Measurements from ENCODE around the gene QRFP.

QRFP gene

DNA sequence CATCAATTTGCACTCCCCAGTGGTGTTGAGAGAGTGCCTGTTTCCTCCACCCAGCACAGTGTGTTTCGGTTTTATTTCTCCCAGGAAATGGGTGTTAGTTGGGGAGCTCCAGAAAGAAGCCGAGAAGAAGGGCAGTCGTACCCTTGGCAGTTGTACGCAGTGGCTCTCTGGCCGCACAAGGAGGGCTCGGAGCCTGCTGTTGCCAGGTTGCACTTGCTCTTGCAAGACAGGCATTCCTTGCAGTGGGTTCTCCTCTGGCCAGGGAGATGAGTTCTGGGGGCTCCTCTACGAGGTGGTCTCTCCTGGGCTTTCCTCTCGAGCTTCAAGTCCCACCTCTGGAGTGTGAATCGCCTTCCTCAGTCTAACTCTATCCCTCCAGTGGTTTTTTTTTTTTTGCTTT, 29.1 kb downstream of the QRFP start:
- no peak overlapping the region for H3K4me2 ChIP-seq (ENCODE audit: insufficient read depth, low read length, poor library complexity, severe bottlenecking)
- no peak overlapping the region for H2AK5ac ChIP-seq (ENCODE audit: low read depth, low read length)
- H3K9me3 ChIP-seq (replicated peaks in 1 of 2; ENCODE audit: control insufficient read depth in 2 of 2, insufficient read depth in 1 of 2, low read depth in 1 of 2, low read length in 2 of 2) = no peaks in the 10 kb centered on the region
- no peak overlapping the region for H2BK15ac ChIP-seq (ENCODE audit: low read length)
- no peak overlapping the region for H3K27ac ChIP-seq (replicated peaks; ENCODE audit: low read length)
- no peak overlapping the region for H4K91ac ChIP-seq (ENCODE audit: low read depth, low read length, poor library complexity)
- H3K18ac ChIP-seq (ENCODE audit: low read length) = no peak overlapping the region
- no peak overlapping the region for H3K4me3 ChIP-seq (ENCODE audit: low read length in 2 of 2)
- H2BK120ac ChIP-seq (ENCODE audit: low read depth, low read length) = no peak overlapping the region
- peaks cover 4% of the 10 kb centered on the region for H3K79me1 ChIP-seq (ENCODE audit: low read depth, low read length)
- no CpG with 5 or more reads among the region's 9 CpGs for WGBS, 2 donors (ENCODE audit: extremely low coverage in 2 of 2, insufficient read length in 2 of 2, insufficient replicate concordance in 1 of 2)
- no peak overlapping the region for H3K23ac ChIP-seq (ENCODE audit: low read depth, low read length, poor library complexity)
- H3K4ac ChIP-seq (ENCODE audit: low read length) = no peak overlapping the region
- H2BK5ac ChIP-seq (ENCODE audit: low read length) = no peak overlapping the region
- H3K14ac ChIP-seq (ENCODE audit: low read length) = no peak overlapping the region
- H4K8ac ChIP-seq (ENCODE audit: low read depth, low read length) = no peak overlapping the region
- H2AFZ ChIP-seq (ENCODE audit: low read length) = no peak overlapping the region
- no peak overlapping the region for H2BK12ac ChIP-seq (ENCODE audit: low read length)
- DNase-seq (ENCODE audit: low spot score) = no peak
- H3K27me3 ChIP-seq (ENCODE audit: control insufficient read depth in 3 of 3, insufficient read depth in 3 of 3, low read depth in 1 of 3, low read length in 3 of 3) = no peaks in the 10 kb centered on the region
- peaks cover 0 to 1% of the 10 kb centered on the region in 2 donors for H3K4me1 ChIP-seq (ENCODE audit: control insufficient read depth in 2 of 2, insufficient read depth in 1 of 2, low read depth in 1 of 2, low read length in 2 of 2)
- no peak overlapping the region for H3K9ac ChIP-seq (ENCODE audit: low read depth, low read length, poor library complexity)
- peaks cover 31 to 87% of the 10 kb centered on the region in 2 donors for H3K36me3 ChIP-seq (replicated peaks in 1 of 2; ENCODE audit: control insufficient read depth in 2 of 2, insufficient read depth in 2 of 2, low read length in 2 of 2)

DNA sequence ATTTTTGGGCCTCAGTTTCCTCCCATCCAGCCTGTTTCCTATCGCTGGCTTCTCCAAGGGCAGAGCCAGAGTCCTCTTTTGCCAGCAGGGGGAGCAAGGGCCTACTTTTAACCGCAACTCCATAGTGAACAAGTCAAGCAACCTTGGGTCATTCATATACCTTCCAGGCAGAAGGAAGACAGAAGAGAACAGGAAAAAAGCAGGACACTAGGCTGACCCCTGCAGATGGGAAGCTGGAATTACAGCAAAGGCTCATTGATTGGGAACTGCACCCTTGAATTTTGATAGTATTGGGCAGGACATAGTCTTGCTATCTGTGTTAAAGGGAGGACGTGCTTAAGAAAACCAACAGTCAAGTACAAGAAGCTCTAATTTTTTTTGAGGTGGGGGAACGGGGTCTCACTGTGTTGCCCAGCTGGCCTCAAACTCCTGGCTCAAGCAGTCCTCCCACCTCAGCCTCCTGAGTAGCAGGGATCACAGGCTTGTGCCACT, 30.1 kb downstream of the QRFP start:
- H3K14ac ChIP-seq (ENCODE audit: low read length) = no peak overlapping the region
- peak; percentile 87 for DNase-seq (ENCODE audit: low spot score)
- no peak overlapping the region for H3K4me3 ChIP-seq (ENCODE audit: low read length in 2 of 2)
- no CpG with 5 or more reads among the region's 4 CpGs for WGBS, 2 donors (ENCODE audit: extremely low coverage in 2 of 2, insufficient read length in 2 of 2, insufficient replicate concordance in 1 of 2)
- H3K27ac ChIP-seq (replicated peaks; ENCODE audit: low read length) = no peak overlapping the region
- H2BK5ac ChIP-seq (ENCODE audit: low read length) = no peak overlapping the region
- no peak overlapping the region for H4K8ac ChIP-seq (ENCODE audit: low read depth, low read length)
- H3K4me2 ChIP-seq (ENCODE audit: insufficient read depth, low read length, poor library complexity, severe bottlenecking) = no peak overlapping the region
- no peak overlapping the region for H3K9ac ChIP-seq (ENCODE audit: low read depth, low read length, poor library complexity)
- peaks cover 25 to 87% of the 10 kb centered on the region in 2 donors for H3K36me3 ChIP-seq (replicated peaks in 1 of 2; ENCODE audit: control insufficient read depth in 2 of 2, insufficient read depth in 2 of 2, low read length in 2 of 2)
- H3K79me1 ChIP-seq (ENCODE audit: low read depth, low read length) = peaks cover 5% of the 10 kb centered on the region
- no peak overlapping the region for H2AK5ac ChIP-seq (ENCODE audit: low read depth, low read length)
- no peak overlapping the region for H3K4ac ChIP-seq (ENCODE audit: low read length)
- H2BK15ac ChIP-seq (ENCODE audit: low read length) = no peak overlapping the region
- no peaks in the 10 kb centered on the region for H3K27me3 ChIP-seq (ENCODE audit: control insufficient read depth in 3 of 3, insufficient read depth in 3 of 3, low read depth in 1 of 3, low read length in 3 of 3)
- peaks cover 0 to 1% of the 10 kb centered on the region in 2 donors for H3K4me1 ChIP-seq (ENCODE audit: control insufficient read depth in 2 of 2, insufficient read depth in 1 of 2, low read depth in 1 of 2, low read length in 2 of 2)
- H4K91ac ChIP-seq (ENCODE audit: low read depth, low read length, poor library complexity) = no peak overlapping the region
- H3K18ac ChIP-seq (ENCODE audit: low read length) = no peak overlapping the region
- H2BK120ac ChIP-seq (ENCODE audit: low read depth, low read length) = no peak overlapping the region
- H3K23ac ChIP-seq (ENCODE audit: low read depth, low read length, poor library complexity) = no peak overlapping the region
- H3K9me3 ChIP-seq (replicated peaks in 1 of 2; ENCODE audit: control insufficient read depth in 2 of 2, insufficient read depth in 1 of 2, low read depth in 1 of 2, low read length in 2 of 2) = no peaks in the 10 kb centered on the region
- no peak overlapping the region for H2BK12ac ChIP-seq (ENCODE audit: low read length)
- no peak overlapping the region for H2AFZ ChIP-seq (ENCODE audit: low read length)

DNA sequence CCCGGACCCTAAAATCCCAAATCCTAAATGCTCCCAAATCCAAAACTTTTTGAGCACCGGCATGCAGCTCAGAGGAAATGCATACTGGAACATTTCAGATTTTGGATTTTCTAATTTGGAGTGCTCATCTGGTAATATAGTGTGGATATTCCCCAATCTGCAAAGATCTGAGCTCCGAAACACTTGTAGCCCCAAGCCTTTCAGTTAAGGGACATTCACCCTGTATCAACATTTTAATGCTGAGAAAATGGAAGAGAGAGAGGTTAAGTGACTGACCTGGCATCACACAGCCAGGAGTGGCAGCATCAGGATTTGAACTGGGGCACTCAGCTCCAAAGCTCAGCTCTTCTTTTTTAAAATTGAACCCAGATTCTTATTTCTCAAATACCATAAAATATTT, 30.7 kb downstream of the QRFP start:
- Histone ChIP-seq H3K14ac (ENCODE audit: low read length) (no peak overlapping the region), H3K36me3 (replicated peaks in 1 of 2; ENCODE audit: control insufficient read depth in 2 of 2, insufficient read depth in 2 of 2, low read length in 2 of 2) (peaks cover 23 to 87% of the 10 kb centered on the region in 2 donors), H3K27me3 (ENCODE audit: control insufficient read depth in 3 of 3, insufficient read depth in 3 of 3, low read depth in 1 of 3, low read length in 3 of 3) (no peaks in the 10 kb centered on the region), H3K9me3 (replicated peaks in 1 of 2; ENCODE audit: control insufficient read depth in 2 of 2, insufficient read depth in 1 of 2, low read depth in 1 of 2, low read length in 2 of 2) (no peaks in the 10 kb centered on the region), H2BK120ac (ENCODE audit: low read depth, low read length) (no peak overlapping the region), H4K8ac (ENCODE audit: low read depth, low read length) (no peak overlapping the region), H2AFZ (ENCODE audit: low read length) (no peak overlapping the region), H3K18ac (ENCODE audit: low read length) (no peak overlapping the region), H3K79me1 (ENCODE audit: low read depth, low read length) (peaks cover 5% of the 10 kb centered on the region), H2BK12ac (ENCODE audit: low read length) (no peak overlapping the region), H2BK5ac (ENCODE audit: low read length) (no peak overlapping the region), H2BK15ac (ENCODE audit: low read length) (no peak overlapping the region), H3K4me2 (ENCODE audit: insufficient read depth, low read length, poor library complexity, severe bottlenecking) (no peak overlapping the region), H3K27ac (replicated peaks; ENCODE audit: low read length) (no peak overlapping the region), H3K4me1 (ENCODE audit: control insufficient read depth in 2 of 2, insufficient read depth in 1 of 2, low read depth in 1 of 2, low read length in 2 of 2) (peaks cover under 1 to 1% of the 10 kb centered on the region in 2 donors), H3K4me3 (ENCODE audit: low read length in 2 of 2) (no peak overlapping the region), H2AK5ac (ENCODE audit: low read depth, low read length) (no peak overlapping the region), H3K9ac (ENCODE audit: low read depth, low read length, poor library complexity) (no peak overlapping the region), H3K4ac (ENCODE audit: low read length) (no peak overlapping the region), H4K91ac (ENCODE audit: low read depth, low read length, poor library complexity) (no peak overlapping the region), H3K23ac (ENCODE audit: low read depth, low read length, poor library complexity) (no peak overlapping the region)
- DNase-seq (ENCODE audit: low spot score) = no peak
- no CpG with 5 or more reads among the region's 3 CpGs for WGBS, 2 donors (ENCODE audit: extremely low coverage in 2 of 2, insufficient read length in 2 of 2, insufficient replicate concordance in 1 of 2)

DNA sequence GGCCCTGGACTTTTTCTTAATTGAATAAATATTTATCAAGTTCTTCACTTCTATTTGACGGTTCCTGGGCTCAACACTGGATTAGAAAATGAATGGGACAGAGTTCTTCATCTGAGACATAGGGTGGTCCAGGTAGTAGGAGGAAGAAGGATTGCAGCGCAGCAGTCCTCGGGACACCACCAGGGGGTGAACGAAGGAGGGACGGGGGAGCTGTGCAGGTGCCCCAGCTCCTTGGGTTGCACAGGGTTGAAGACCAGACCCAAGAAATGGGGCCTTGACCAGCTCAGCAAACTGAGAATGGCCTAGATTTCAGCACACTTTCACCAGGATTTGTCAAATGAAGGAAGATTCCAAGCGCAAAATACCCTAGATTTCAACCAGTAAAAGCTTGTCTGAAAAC, 32.1 kb downstream of the QRFP start:
- Histone ChIP-seq H3K4me3 (ENCODE audit: low read length in 2 of 2) (no peak overlapping the region), H2BK15ac (ENCODE audit: low read length) (no peak overlapping the region), H3K9me3 (replicated peaks in 1 of 2; ENCODE audit: control insufficient read depth in 2 of 2, insufficient read depth in 1 of 2, low read depth in 1 of 2, low read length in 2 of 2) (no peaks in the 10 kb centered on the region), H3K27ac (replicated peaks; ENCODE audit: low read length) (no peak overlapping the region), H3K23ac (ENCODE audit: low read depth, low read length, poor library complexity) (no peak overlapping the region), H3K79me1 (ENCODE audit: low read depth, low read length) (peaks cover 5% of the 10 kb centered on the region), H3K36me3 (replicated peaks in 1 of 2; ENCODE audit: control insufficient read depth in 2 of 2, insufficient read depth in 2 of 2, low read length in 2 of 2) (peaks cover 23 to 86% of the 10 kb centered on the region in 2 donors), H3K18ac (ENCODE audit: low read length) (no peak overlapping the region), H3K27me3 (ENCODE audit: control insufficient read depth in 3 of 3, insufficient read depth in 3 of 3, low read depth in 1 of 3, low read length in 3 of 3) (no peaks in the 10 kb centered on the region), H3K4ac (ENCODE audit: low read length) (no peak overlapping the region), H2AK5ac (ENCODE audit: low read depth, low read length) (no peak overlapping the region), H3K14ac (ENCODE audit: low read length) (no peak overlapping the region), H4K8ac (ENCODE audit: low read depth, low read length) (no peak overlapping the region), H2BK5ac (ENCODE audit: low read length) (no peak overlapping the region), H3K4me2 (ENCODE audit: insufficient read depth, low read length, poor library complexity, severe bottlenecking) (no peak overlapping the region), H3K9ac (ENCODE audit: low read depth, low read length, poor library complexity) (no peak overlapping the region), H3K4me1 (ENCODE audit: control insufficient read depth in 2 of 2, insufficient read depth in 1 of 2, low read depth in 1 of 2, low read length in 2 of 2) (peaks cover 8 to 12% of the 10 kb centered on the region in 2 donors), H2AFZ (ENCODE audit: low read length) (no peak overlapping the region), H2BK120ac (ENCODE audit: low read depth, low read length) (no peak overlapping the region), H4K91ac (ENCODE audit: low read depth, low read length, poor library complexity) (no peak overlapping the region), H2BK12ac (ENCODE audit: low read length) (no peak overlapping the region)
- no peak for DNase-seq (ENCODE audit: low spot score)
- WGBS, 2 donors (ENCODE audit: extremely low coverage in 2 of 2, insufficient read length in 2 of 2, insufficient replicate concordance in 1 of 2) = no CpG with 5 or more reads among the region's 6 CpGs
